Endodermal cell (in vitro differentiated cells): ENCODE measurements around the gene RGS19. TPM values are rescaled to one million over a fixed set of nuclear protein-coding genes. Genes with fewer than 3 reads are reported as not detected.

ENCODE experiments used
- DNase-seq: peaks from one replicate; pipeline ENCODE4 v3.0.0-alpha.2; 2017
- H3K27ac ChIP-seq: 2 replicates; pipeline ENCODE4 v1.5.1; 2013; ENCODE audit warnings: mild to moderate bottlenecking, low read depth, low read length, moderate library complexity
- H3K27me3 ChIP-seq: 2 replicates; pipeline ENCODE4 v1.6.1; 2013; ENCODE audit warnings: mild to moderate bottlenecking, low read length, moderate library complexity; ENCODE audit not compliant: insufficient read depth, control insufficient read depth, poor library complexity, severe bottlenecking
- H3K36me3 ChIP-seq: 2 replicates; pipeline ENCODE4 v1.7.0; 2013; ENCODE audit warnings: mild to moderate bottlenecking, low read length, moderate library complexity; ENCODE audit not compliant: control insufficient read depth, insufficient read depth
- H3K4me1 ChIP-seq: one replicate; pipeline ENCODE4 v1.7.0; 2013; ENCODE audit warnings: low read length; ENCODE audit not compliant: control insufficient read depth, insufficient read depth
- H3K4me3 ChIP-seq: 2 replicates; pipeline ENCODE4 v1.5.1; 2013; ENCODE audit warnings: mild to moderate bottlenecking, low read length, moderate library complexity
- H3K9ac ChIP-seq: 2 replicates; pipeline ENCODE4 v1.6.1; 2013; ENCODE audit warnings: mild to moderate bottlenecking, low read length, moderate library complexity; ENCODE audit not compliant: poor library complexity, severe bottlenecking; ENCODE audit errors: extremely low read depth
- H3K9me3 ChIP-seq: 2 replicates; pipeline ENCODE4 v1.6.1; 2013; ENCODE audit warnings: mild to moderate bottlenecking, low read length, moderate library complexity; ENCODE audit not compliant: control insufficient read depth
- H3K27ac Mint-ChIP-seq: 2 replicates; pipeline ENCODE4 v1.8.0; 2020; ENCODE audit warnings: mixed read lengths
- H3K27me3 Mint-ChIP-seq: 2 replicates; pipeline ENCODE4 v1.8.0; 2021; ENCODE audit warnings: mild to moderate bottlenecking, mixed read lengths; ENCODE audit not compliant: insufficient read depth
- H3K36me3 Mint-ChIP-seq: 2 replicates; pipeline ENCODE4 v1.8.0; 2020; ENCODE audit warnings: low read depth, mixed read lengths
- H3K4me1 Mint-ChIP-seq: 2 replicates; pipeline ENCODE4 v1.8.0; 2020; ENCODE audit warnings: mixed read lengths
- H3K4me3 Mint-ChIP-seq: 2 replicates; pipeline ENCODE4 v1.8.0; 2020; ENCODE audit warnings: mild to moderate bottlenecking, moderate library complexity, mixed read lengths
- H3K9me3 Mint-ChIP-seq: 2 replicates; pipeline ENCODE4 v1.8.0; 2020; ENCODE audit warnings: mild to moderate bottlenecking, mixed read lengths
- WGBS, 2 experiments: methylation state at CpG; one replicate each; pipeline versions ENCODE4 v1.1.5 to v1.1.7; 2013; ENCODE audit warnings: missing lambda C conversion rate in 2 of 2, mixed read lengths in 1 of 2; ENCODE audit not compliant: insufficient coverage in 1 of 2, insufficient read length in 1 of 2; 5-methylcytosine and 5-hydroxymethylcytosine counted together
- total RNA-seq, 2 donors: library from RNA; stranded (reverse); fragmentation: NEBNext Ultra II Directional in 1 of 2; extraction: Animal tissue kit (Norgen Biotek cat#: 25700) in 1 of 2; gene quantifications; 2 replicates in 1 of 2; 3 replicates in 1 of 2; pipeline ENCODE4 v1.2.1, GENCODE V29; 2021
- TF ChIP-seq, protein P1 (sequence below): fragments of 200-600 bp; sonication (generic); conservative IDR thresholded peaks from 2 replicates; pipeline ENCODE4 v1.5.0; 2021; ENCODE audit warnings: antibody characterized with exemption, mild to moderate bottlenecking

The RGS19 gene
- total RNA-seq, 2 donors from 2014 or later, result 14.6 to 15.8 TPM

- H3K9me3 Mint-ChIP-seq, result no peaks in the 10 kb centered on the region
- H3K27me3 Mint-ChIP-seq, result peaks cover 57% of the 10 kb centered on the region
- H3K36me3 Mint-ChIP-seq, result no peaks in the 10 kb centered on the region
- no peak overlapping the region for H3K4me3 Mint-ChIP-seq
- Histone ChIP-seq H3K4me1 (peaks cover 16% of the 10 kb centered on the region), H3K9ac (no peak overlapping the region), H3K36me3 (no peaks in the 10 kb centered on the region), H3K9me3 (no peaks in the 10 kb centered on the region), H3K4me3 (no peak overlapping the region), H3K27me3 (peaks cover 58% of the 10 kb centered on the region), H3K27ac (no peak overlapping the region)
- 96% methylated on average over 9 of the region's 9 CpGs; no CpG with 5 or more reads in 1 of the 2 experiments for WGBS, 2 experiments
- DNase-seq, result no peak
- TF ChIP-seq, protein P1, sequence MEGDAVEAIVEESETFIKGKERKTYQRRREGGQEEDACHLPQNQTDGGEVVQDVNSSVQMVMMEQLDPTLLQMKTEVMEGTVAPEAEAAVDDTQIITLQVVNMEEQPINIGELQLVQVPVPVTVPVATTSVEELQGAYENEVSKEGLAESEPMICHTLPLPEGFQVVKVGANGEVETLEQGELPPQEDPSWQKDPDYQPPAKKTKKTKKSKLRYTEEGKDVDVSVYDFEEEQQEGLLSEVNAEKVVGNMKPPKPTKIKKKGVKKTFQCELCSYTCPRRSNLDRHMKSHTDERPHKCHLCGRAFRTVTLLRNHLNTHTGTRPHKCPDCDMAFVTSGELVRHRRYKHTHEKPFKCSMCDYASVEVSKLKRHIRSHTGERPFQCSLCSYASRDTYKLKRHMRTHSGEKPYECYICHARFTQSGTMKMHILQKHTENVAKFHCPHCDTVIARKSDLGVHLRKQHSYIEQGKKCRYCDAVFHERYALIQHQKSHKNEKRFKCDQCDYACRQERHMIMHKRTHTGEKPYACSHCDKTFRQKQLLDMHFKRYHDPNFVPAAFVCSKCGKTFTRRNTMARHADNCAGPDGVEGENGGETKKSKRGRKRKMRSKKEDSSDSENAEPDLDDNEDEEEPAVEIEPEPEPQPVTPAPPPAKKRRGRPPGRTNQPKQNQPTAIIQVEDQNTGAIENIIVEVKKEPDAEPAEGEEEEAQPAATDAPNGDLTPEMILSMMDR, result no peak
- H3K4me1 Mint-ChIP-seq, result peaks cover 12% of the 10 kb centered on the region
- H3K27ac Mint-ChIP-seq, result no peak overlapping the region
Observed at GRCh38 chr20:64043768-64044167, 35.5 kb downstream of the RGS19 start.

DNA sequence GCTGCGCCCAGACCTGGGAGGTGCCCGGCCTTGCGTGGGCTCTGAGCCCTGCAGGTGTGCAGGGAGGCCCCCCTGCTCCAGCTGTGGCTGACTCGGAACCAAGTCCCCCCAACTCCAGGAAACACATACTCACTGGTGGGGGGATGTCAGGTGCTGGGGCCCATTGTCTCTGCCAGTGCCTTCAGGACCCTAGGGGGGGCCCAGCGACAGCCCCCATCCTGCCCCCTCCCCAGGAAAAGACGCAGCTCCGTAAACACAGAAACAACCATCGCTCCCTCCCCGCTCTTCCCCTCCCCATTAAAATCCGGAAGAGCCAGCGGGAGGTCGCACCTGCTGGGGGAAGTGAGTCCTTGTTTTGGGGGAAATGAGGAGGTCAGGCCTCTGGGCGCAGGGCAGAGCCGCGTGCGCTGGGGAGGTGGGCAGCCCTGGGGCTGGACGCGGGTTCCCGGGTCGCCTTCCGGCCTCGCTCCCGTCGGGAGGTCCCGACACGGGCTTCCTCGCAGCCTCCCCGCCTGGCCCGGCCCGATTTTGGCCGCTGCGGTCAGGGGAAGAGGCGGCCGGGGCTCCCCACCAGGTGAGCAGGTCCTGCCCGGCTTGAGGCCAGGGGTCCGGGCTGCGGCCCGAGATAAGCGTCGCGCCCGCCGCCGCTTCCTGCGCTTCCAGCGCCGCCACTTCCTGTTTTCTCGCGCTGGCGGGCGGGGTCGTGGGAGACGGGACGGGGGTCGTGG, 37.1 kb downstream of the RGS19 start:
- no peak overlapping the region for H3K9ac ChIP-seq
- H3K4me1 Mint-ChIP-seq, result peaks cover 14% of the 10 kb centered on the region
- H3K4me3 Mint-ChIP-seq, result peak overlapping the region; percentile 46
- no peaks in the 10 kb centered on the region for H3K9me3 Mint-ChIP-seq
- DNase-seq, result no peak
- H3K27me3 ChIP-seq, result peaks cover 50% of the 10 kb centered on the region
- H3K36me3 Mint-ChIP-seq, result no peaks in the 10 kb centered on the region
- H3K27ac ChIP-seq, result no peak overlapping the region
- TF ChIP-seq, protein P1, result no peak
- H3K36me3 ChIP-seq, result no peaks in the 10 kb centered on the region
- H3K4me1 ChIP-seq, result peaks cover 16% of the 10 kb centered on the region
- H3K9me3 ChIP-seq, result no peaks in the 10 kb centered on the region
- peaks cover 53% of the 10 kb centered on the region for H3K27me3 Mint-ChIP-seq
- WGBS, 2 experiments, result 18 to 19% methylated on average over 23 to 46 of the region's 55 CpGs
- peak overlapping the region; percentile 23 for H3K4me3 ChIP-seq
- no peak overlapping the region for H3K27ac Mint-ChIP-seq

DNA sequence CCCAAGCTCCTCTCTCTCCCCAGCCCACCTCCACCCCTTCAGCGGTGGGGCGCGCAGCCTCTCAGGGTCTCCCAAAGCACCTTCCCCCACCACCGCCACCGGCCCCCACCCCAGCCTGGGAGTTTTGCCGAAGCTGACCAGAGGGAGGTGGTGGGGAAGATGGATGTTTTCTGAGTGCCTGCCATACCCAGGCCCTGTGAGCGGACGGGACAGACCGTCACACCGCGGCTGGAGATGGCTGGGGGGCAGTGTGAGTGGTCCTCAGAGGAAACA, 37.6 kb downstream of the RGS19 start:
- Mint-ChIP-seq H3K9me3 (no peaks in the 10 kb centered on the region), H3K36me3 (no peaks in the 10 kb centered on the region), H3K27me3 (peaks cover 48% of the 10 kb centered on the region), H3K27ac (no peak overlapping the region), H3K4me1 (peaks cover 14% of the 10 kb centered on the region), H3K4me3 (peak overlapping the region; percentile 46)
- no peaks in the 10 kb centered on the region for H3K9me3 ChIP-seq
- no peaks in the 10 kb centered on the region for H3K36me3 ChIP-seq
- H3K4me1 ChIP-seq, result peaks cover 16% of the 10 kb centered on the region
- no peak for DNase-seq
- 27 to 67% methylated on average over 2 to 6 of the region's 11 CpGs for WGBS, 2 experiments
- H3K27ac ChIP-seq, result no peak overlapping the region
- TF ChIP-seq, protein P1, result no peak
- H3K4me3 ChIP-seq, result peak overlapping the region; percentile 23
- peaks cover 45% of the 10 kb centered on the region for H3K27me3 ChIP-seq
- H3K9ac ChIP-seq, result no peak overlapping the region
